ENCODE data around the gene ADD2.
A peak's percentile ranks its signal among the peaks of the same experiment; 100 is the strongest.

Gene ADD2

GRCh38 chr2:70615222-70615621 lies 152.8 kb downstream of the ADD2 start:
- in situ Hi-C loops (cut with MboI; ENCODE audit: low pct_unique_long_range_greater_than_20kb, low sequenced_read_pairs, unreplicated experiment): loop anchor here (10.0 to 25.0 kb wide), 2 partner anchors 97 to 300 kb away; no protein-coding TSS in a partner anchor
- DNase-seq (ENCODE audit: low spot score): no peak
- TF ChIP-seq, protein P1, sequence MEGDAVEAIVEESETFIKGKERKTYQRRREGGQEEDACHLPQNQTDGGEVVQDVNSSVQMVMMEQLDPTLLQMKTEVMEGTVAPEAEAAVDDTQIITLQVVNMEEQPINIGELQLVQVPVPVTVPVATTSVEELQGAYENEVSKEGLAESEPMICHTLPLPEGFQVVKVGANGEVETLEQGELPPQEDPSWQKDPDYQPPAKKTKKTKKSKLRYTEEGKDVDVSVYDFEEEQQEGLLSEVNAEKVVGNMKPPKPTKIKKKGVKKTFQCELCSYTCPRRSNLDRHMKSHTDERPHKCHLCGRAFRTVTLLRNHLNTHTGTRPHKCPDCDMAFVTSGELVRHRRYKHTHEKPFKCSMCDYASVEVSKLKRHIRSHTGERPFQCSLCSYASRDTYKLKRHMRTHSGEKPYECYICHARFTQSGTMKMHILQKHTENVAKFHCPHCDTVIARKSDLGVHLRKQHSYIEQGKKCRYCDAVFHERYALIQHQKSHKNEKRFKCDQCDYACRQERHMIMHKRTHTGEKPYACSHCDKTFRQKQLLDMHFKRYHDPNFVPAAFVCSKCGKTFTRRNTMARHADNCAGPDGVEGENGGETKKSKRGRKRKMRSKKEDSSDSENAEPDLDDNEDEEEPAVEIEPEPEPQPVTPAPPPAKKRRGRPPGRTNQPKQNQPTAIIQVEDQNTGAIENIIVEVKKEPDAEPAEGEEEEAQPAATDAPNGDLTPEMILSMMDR (IDR thresholded peaks at IDR 0.05; ENCODE audit: extremely low read depth, insufficient read depth, missing control alignments): peak; percentile 0

- TF ChIP-seq, protein P1 (IDR thresholded peaks at IDR 0.05; ENCODE audit: extremely low read depth, insufficient read depth, missing control alignments): no peak
- no peak for DNase-seq (ENCODE audit: low spot score)
- in situ Hi-C loops (cut with MboI; ENCODE audit: low pct_unique_long_range_greater_than_20kb, low sequenced_read_pairs, unreplicated experiment): loop anchor here (10.0 to 25.0 kb wide), 2 partner anchors 99 to 299 kb away; no protein-coding TSS in a partner anchor
Observed at GRCh38 chr2:70613521-70613920, 154.5 kb downstream of the ADD2 start.

GRCh38 chr2:70612574-70612973 lies 155.4 kb downstream of the ADD2 start:
- TF ChIP-seq, protein P1 (IDR thresholded peaks at IDR 0.05; ENCODE audit: extremely low read depth, insufficient read depth, missing control alignments): no peak
- DNase-seq (ENCODE audit: low spot score): no peak
- in situ Hi-C loops (cut with MboI; ENCODE audit: low pct_unique_long_range_greater_than_20kb, low sequenced_read_pairs, unreplicated experiment): loop anchor here (10.0 to 25.0 kb wide), 2 partner anchors 100 to 298 kb away; no protein-coding TSS in a partner anchor

GRCh38 chr2:70608373-70608772 lies 159.6 kb downstream of the ADD2 start:
- no peak for DNase-seq (ENCODE audit: low spot score)
- TF ChIP-seq, protein P1 (IDR thresholded peaks at IDR 0.05; ENCODE audit: extremely low read depth, insufficient read depth, missing control alignments): no peak

DNA sequence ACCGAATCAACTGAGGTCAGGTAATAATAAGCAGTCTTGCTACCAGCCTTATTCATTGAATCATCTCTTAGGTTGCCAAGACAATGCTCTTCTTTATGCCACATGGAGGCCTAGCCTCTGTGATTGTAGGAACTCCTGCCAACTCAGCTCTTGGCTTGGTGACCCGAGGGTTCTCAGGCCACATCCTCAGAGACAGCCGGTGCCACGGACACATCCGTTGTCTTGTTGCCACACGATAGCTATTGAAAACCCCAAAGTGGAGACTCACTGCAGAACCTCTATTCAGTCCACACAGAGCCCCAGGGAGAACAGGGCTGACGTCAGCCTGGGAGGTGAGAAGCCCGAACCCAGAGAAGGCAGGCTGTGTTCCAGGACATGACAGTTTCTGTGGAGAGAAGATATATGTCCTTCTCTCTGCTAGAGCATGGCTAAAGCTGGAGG lies 160.9 kb downstream of the ADD2 start:
- DNase-seq (ENCODE audit: low spot score): no peak
- in situ Hi-C loops (cut with MboI; ENCODE audit: low pct_unique_long_range_greater_than_20kb, low sequenced_read_pairs, unreplicated experiment): loop anchor here (25.0 kb wide), 1 partner anchor 105 kb away; no protein-coding TSS in a partner anchor
- TF ChIP-seq, protein P1 (IDR thresholded peaks at IDR 0.05; ENCODE audit: extremely low read depth, insufficient read depth, missing control alignments): no peak

More at GRCh38 chr2:70608373-70608772, 159.6 kb downstream of the ADD2 start:
- in situ Hi-C loops (cut with MboI; ENCODE audit: low pct_unique_long_range_greater_than_20kb, low sequenced_read_pairs, unreplicated experiment): loop anchor here (25.0 kb wide), 1 partner anchor 104 kb away; no protein-coding TSS in a partner anchor
